Measurements from ENCODE around the gene MPRIP. TPM values are rescaled to one million over a fixed set of nuclear protein-coding genes. Genes with fewer than 3 reads are reported as not detected.

Gene MPRIP
- total RNA-seq, 1 experiment from 2014 or later, result 443 TPM

- H3K36me3 ChIP-seq (ENCODE audit: low read depth), result peaks cover 61% of the 10 kb centered on the region
- no peaks in the 10 kb centered on the region for H3K9me3 ChIP-seq (ENCODE audit: insufficient read depth, low read depth)
- ChIA-PET POLR2A (ENCODE audit: unreplicated experiment) (no interaction called here), CTCF (no interaction called here)
- H3K4me1 ChIP-seq (replicated peaks; ENCODE audit: insufficient read depth), result no peaks in the 10 kb centered on the region
- peaks cover 56% of the 10 kb centered on the region for H3F3A ChIP-seq (ENCODE audit: insufficient read depth, low read depth)
- H3K27ac ChIP-seq, result no peak overlapping the region
- BruUV-seq (replicated peaks), result no TSS peak
- DNase-seq, result no peak
- no peak for TF ChIP-seq CTCF (conservative IDR thresholded peaks at IDR 0.05)
- no peak for TF ChIP-seq EZH2 (IDR thresholded peaks at IDR 0.05; ENCODE audit: low read depth)
- 0 out of 2 replicates have a peak, but pooled peaks cover 5% of the 10 kb centered on the region for H3K79me2 ChIP-seq (ENCODE audit: low read depth)
- H3K27me3 ChIP-seq (ENCODE audit: insufficient read depth, low read depth), result no peaks in the 10 kb centered on the region
- H3K4me2 ChIP-seq, result no peak overlapping the region
- no peak overlapping the region for H3K4me3 ChIP-seq
- H4K20me1 ChIP-seq (ENCODE audit: insufficient read depth), result peaks cover 74% of the 10 kb centered on the region
- no peak overlapping the region for H2AFZ ChIP-seq
- intact Hi-C loops (cut with micrococcal nuclease; ENCODE audit: unreplicated experiment), result no loop called here
- no peaks in the 10 kb centered on the region for H3K9me2 ChIP-seq (ENCODE audit: insufficient read depth)
Observed at GRCh38 chr17:17166446-17166845, 124.2 kb downstream of the MPRIP start.

- Histone ChIP-seq H3K9me2 (ENCODE audit: insufficient read depth) (no peaks in the 10 kb centered on the region), H4K20me1 (ENCODE audit: insufficient read depth) (peaks cover 71% of the 10 kb centered on the region), H3F3A (ENCODE audit: insufficient read depth, low read depth) (peaks cover 57% of the 10 kb centered on the region), H3K79me2 (ENCODE audit: low read depth) (0 out of 2 replicates have a peak, but pooled peaks cover 5% of the 10 kb centered on the region), H3K4me1 (replicated peaks; ENCODE audit: insufficient read depth) (no peaks in the 10 kb centered on the region), H3K36me3 (ENCODE audit: low read depth) (peaks cover 60% of the 10 kb centered on the region), H3K27me3 (ENCODE audit: insufficient read depth, low read depth) (no peaks in the 10 kb centered on the region), H3K4me3 (no peak overlapping the region), H3K27ac (no peak overlapping the region), H2AFZ (no peak overlapping the region), H3K4me2 (no peak overlapping the region), H3K9me3 (ENCODE audit: insufficient read depth, low read depth) (no peaks in the 10 kb centered on the region)
- no TSS peak for BruUV-seq (replicated peaks)
- TF ChIP-seq CTCF (conservative IDR thresholded peaks at IDR 0.05), result no peak
- no peak for TF ChIP-seq EZH2 (IDR thresholded peaks at IDR 0.05; ENCODE audit: low read depth)
- intact Hi-C loops (cut with micrococcal nuclease; ENCODE audit: unreplicated experiment), result no loop called here
- ChIA-PET CTCF (no interaction called here), POLR2A (ENCODE audit: unreplicated experiment) (interaction anchor here (0.6 kb wide), 1 partner anchor 17 kb away, joined by 4 read pairs; no protein-coding TSS in a partner anchor)
- DNase-seq, result no peak
Observed at GRCh38 chr17:17167356-17167755, 125.1 kb downstream of the MPRIP start.

- no peak overlapping the region for H3K4me2 ChIP-seq
- no peaks in the 10 kb centered on the region for H3K27me3 ChIP-seq (ENCODE audit: insufficient read depth, low read depth)
- H2AFZ ChIP-seq, result no peak overlapping the region
- peaks cover 71% of the 10 kb centered on the region for H4K20me1 ChIP-seq (ENCODE audit: insufficient read depth)
- no peak for DNase-seq
- no TSS peak for BruUV-seq (replicated peaks)
- intact Hi-C loops (cut with micrococcal nuclease; ENCODE audit: unreplicated experiment), result no loop called here
- TF ChIP-seq CTCF (conservative IDR thresholded peaks at IDR 0.05) (no peak), EZH2 (IDR thresholded peaks at IDR 0.05; ENCODE audit: low read depth) (no peak)
- H3K79me2 ChIP-seq (ENCODE audit: low read depth), result 0 out of 2 replicates have a peak, but pooled peaks cover 5% of the 10 kb centered on the region
- H3K9me2 ChIP-seq (ENCODE audit: insufficient read depth), result no peaks in the 10 kb centered on the region
- H3F3A ChIP-seq (ENCODE audit: insufficient read depth, low read depth), result peaks cover 55% of the 10 kb centered on the region
- H3K4me1 ChIP-seq (replicated peaks; ENCODE audit: insufficient read depth), result no peaks in the 10 kb centered on the region
- H3K27ac ChIP-seq, result no peak overlapping the region
- ChIA-PET CTCF (no interaction called here), POLR2A (ENCODE audit: unreplicated experiment) (no interaction called here)
- peaks cover 57% of the 10 kb centered on the region for H3K36me3 ChIP-seq (ENCODE audit: low read depth)
- no peak overlapping the region for H3K4me3 ChIP-seq
- H3K9me3 ChIP-seq (ENCODE audit: insufficient read depth, low read depth), result no peaks in the 10 kb centered on the region
Observed at GRCh38 chr17:17167986-17168385, 125.7 kb downstream of the MPRIP start.

Data from PC-9 (cell line).